ENCODE results near the gene GLIPR1L2. TPM values are rescaled to one million over a fixed set of nuclear protein-coding genes. Genes with fewer than 3 reads are reported as not detected.

Gene GLIPR1L2
- total RNA-seq, 1 donor from 2014 or later = 0.25 TPM

- peak overlapping the region; percentile 43 for H3K27ac Mint-ChIP-seq (ENCODE audit: unreplicated experiment)
- H3K4me3 Mint-ChIP-seq (ENCODE audit: unreplicated experiment) = no peak overlapping the region
- Histone ChIP-seq H3K4me2 (ENCODE audit: low read length) (peak overlapping the region; percentile 52), H2AFZ (ENCODE audit: low read depth, low read length) (no peak overlapping the region), H3K27ac (ENCODE audit: low read depth, low read length) (peak overlapping the region; percentile 60), H3K9ac (ENCODE audit: low read length) (no peak overlapping the region), H3K4me3 (ENCODE audit: insufficient read depth, low read depth, low read length) (no peak overlapping the region), H3K9me3 (ENCODE audit: insufficient read depth, low read depth, low read length) (no peaks in the 10 kb centered on the region), H3K79me2 (ENCODE audit: insufficient read depth, low read length) (no peaks in the 10 kb centered on the region), H3K4me1 (ENCODE audit: insufficient read depth, low read length) (peaks cover 33% of the 10 kb centered on the region), H3K27me3 (ENCODE audit: insufficient read depth, low read length) (no peaks in the 10 kb centered on the region), H4K20me1 (ENCODE audit: insufficient read depth, low read length) (no peaks in the 10 kb centered on the region), H3K36me3 (ENCODE audit: insufficient read depth, low read length) (no peaks in the 10 kb centered on the region)
- H3K9me3 Mint-ChIP-seq (ENCODE audit: unreplicated experiment) = no peaks in the 10 kb centered on the region
- TF ChIP-seq EZH2 (IDR thresholded peaks at IDR 0.05; ENCODE audit: insufficient read depth, low read length) (no peak), CTCF (IDR thresholded peaks at IDR 0.05; ENCODE audit: insufficient read depth, low read depth, low read length) (no peak)
- no peaks in the 10 kb centered on the region for H3K27me3 Mint-ChIP-seq (ENCODE audit: low read depth, unreplicated experiment)
- H3K4me1 Mint-ChIP-seq (ENCODE audit: low read depth, unreplicated experiment) = peaks cover 24% of the 10 kb centered on the region
- DNase-seq (ENCODE audit: low read depth) = peak; percentile 80
- H3K36me3 Mint-ChIP-seq (ENCODE audit: low read depth, unreplicated experiment) = no peaks in the 10 kb centered on the region
- FAIRE-seq = peak; percentile 5
These were observed 56.0 kb downstream of the GLIPR1L2 start for GRCh38 chr12:75446857-75447256.

- H3K9me3 Mint-ChIP-seq (ENCODE audit: unreplicated experiment) = no peaks in the 10 kb centered on the region
- H3K27ac ChIP-seq (ENCODE audit: low read depth, low read length) = peak overlapping the region; percentile 49
- FAIRE-seq = peak; percentile 76
- TF ChIP-seq EZH2 (IDR thresholded peaks at IDR 0.05; ENCODE audit: insufficient read depth, low read length) (no peak), CTCF (IDR thresholded peaks at IDR 0.05; ENCODE audit: insufficient read depth, low read depth, low read length) (no peak)
- H3K79me2 ChIP-seq (ENCODE audit: insufficient read depth, low read length) = no peaks in the 10 kb centered on the region
- peaks cover 29% of the 10 kb centered on the region for H3K4me1 Mint-ChIP-seq (ENCODE audit: low read depth, unreplicated experiment)
- no peaks in the 10 kb centered on the region for H3K9me3 ChIP-seq (ENCODE audit: insufficient read depth, low read depth, low read length)
- no peak overlapping the region for H3K4me3 ChIP-seq (ENCODE audit: insufficient read depth, low read depth, low read length)
- H3K36me3 ChIP-seq (ENCODE audit: insufficient read depth, low read length) = no peaks in the 10 kb centered on the region
- DNase-seq (ENCODE audit: low read depth) = no peak
- no peaks in the 10 kb centered on the region for H4K20me1 ChIP-seq (ENCODE audit: insufficient read depth, low read length)
- H3K27ac Mint-ChIP-seq (ENCODE audit: unreplicated experiment) = no peak overlapping the region
- H3K9ac ChIP-seq (ENCODE audit: low read length) = no peak overlapping the region
- no peaks in the 10 kb centered on the region for H3K27me3 ChIP-seq (ENCODE audit: insufficient read depth, low read length)
- peaks cover 38% of the 10 kb centered on the region for H3K4me1 ChIP-seq (ENCODE audit: insufficient read depth, low read length)
- H3K4me3 Mint-ChIP-seq (ENCODE audit: unreplicated experiment) = no peak overlapping the region
- H3K4me2 ChIP-seq (ENCODE audit: low read length) = peak overlapping the region; percentile 52
- no peak overlapping the region for H2AFZ ChIP-seq (ENCODE audit: low read depth, low read length)
- H3K27me3 Mint-ChIP-seq (ENCODE audit: low read depth, unreplicated experiment) = no peaks in the 10 kb centered on the region
- H3K36me3 Mint-ChIP-seq (ENCODE audit: low read depth, unreplicated experiment) = no peaks in the 10 kb centered on the region
These were observed 57.0 kb downstream of the GLIPR1L2 start for GRCh38 chr12:75447691-75448393.

- Histone ChIP-seq H3K27me3 (ENCODE audit: insufficient read depth, low read length) (no peaks in the 10 kb centered on the region), H3K4me3 (ENCODE audit: insufficient read depth, low read depth, low read length) (no peak overlapping the region), H3K4me2 (ENCODE audit: low read length) (peak overlapping the region; percentile 11), H2AFZ (ENCODE audit: low read depth, low read length) (no peak overlapping the region), H3K9me3 (ENCODE audit: insufficient read depth, low read depth, low read length) (peaks cover 2% of the 10 kb centered on the region), H3K27ac (ENCODE audit: low read depth, low read length) (no peak overlapping the region), H3K4me1 (ENCODE audit: insufficient read depth, low read length) (peaks cover 11% of the 10 kb centered on the region), H3K79me2 (ENCODE audit: insufficient read depth, low read length) (no peaks in the 10 kb centered on the region), H3K9ac (ENCODE audit: low read length) (no peak overlapping the region), H3K36me3 (ENCODE audit: insufficient read depth, low read length) (no peaks in the 10 kb centered on the region), H4K20me1 (ENCODE audit: insufficient read depth, low read length) (no peaks in the 10 kb centered on the region)
- Mint-ChIP-seq H3K27ac (ENCODE audit: unreplicated experiment) (no peak overlapping the region), H3K27me3 (ENCODE audit: low read depth, unreplicated experiment) (no peaks in the 10 kb centered on the region), H3K4me3 (ENCODE audit: unreplicated experiment) (no peak overlapping the region), H3K9me3 (ENCODE audit: unreplicated experiment) (no peaks in the 10 kb centered on the region), H3K36me3 (ENCODE audit: low read depth, unreplicated experiment) (peaks cover 2% of the 10 kb centered on the region), H3K4me1 (ENCODE audit: low read depth, unreplicated experiment) (peaks cover 7% of the 10 kb centered on the region)
- peak; percentile 70 for DNase-seq (ENCODE audit: low read depth)
- peak; percentile 45 for FAIRE-seq
- no peak for TF ChIP-seq CTCF (IDR thresholded peaks at IDR 0.05; ENCODE audit: insufficient read depth, low read depth, low read length)
These were observed 61.9 kb downstream of the GLIPR1L2 start for GRCh38 chr12:75452675-75453330.

Data from astrocyte (in vitro differentiated cells and primary cell).